ENCODE data around the gene RAPGEF6.
A peak's percentile ranks its signal among the peaks of the same experiment; 100 is the strongest.

RAPGEF6 gene

GRCh38 chr5:131524431-131524830, 110.6 kb downstream of the RAPGEF6 start:
- POLR2A ChIA-PET (ENCODE audit: low non-redundant PET): no interaction called here
- no peak overlapping the region for H3K27ac ChIP-seq
- CTCF ChIA-PET: interaction anchor here (1.0 to 1.3 kb wide), 2 partner anchors 9 to 12 kb away, joined by 3 to 8 read pairs; no protein-coding TSS in a partner anchor
- TF ChIP-seq CTCF (conservative IDR thresholded peaks at IDR 0.05; ENCODE audit: low read depth): no peak
- DNase-seq (ENCODE audit: low spot score): no peak

GRCh38 chr5:131523500-131524185, 111.4 kb downstream of the RAPGEF6 start:
- POLR2A ChIA-PET (ENCODE audit: low non-redundant PET): no interaction called here
- TF ChIP-seq CTCF (conservative IDR thresholded peaks at IDR 0.05; ENCODE audit: low read depth): no peak
- DNase-seq (ENCODE audit: low spot score): no peak
- no peak overlapping the region for H3K27ac ChIP-seq
- CTCF ChIA-PET: interaction anchor here (0.6 to 1.3 kb wide), 3 partner anchors 10 to 65 kb away, joined by 3 to 8 read pairs (median 4); no protein-coding TSS in a partner anchor

- TF ChIP-seq CTCF (conservative IDR thresholded peaks at IDR 0.05; ENCODE audit: low read depth): no peak
- peak; percentile 54 for DNase-seq (ENCODE audit: low spot score)
- H3K27ac ChIP-seq: no peak overlapping the region
- ChIA-PET CTCF (interaction anchor here (0.9 kb wide), 1 partner anchor 9 kb away, joined by 3 read pairs; no protein-coding TSS in a partner anchor), POLR2A (ENCODE audit: low non-redundant PET) (no interaction called here)
Observed at GRCh38 chr5:131521252-131521651, 113.8 kb downstream of the RAPGEF6 start.

- DNase-seq (ENCODE audit: low spot score): no peak
- CTCF ChIA-PET: no interaction called here
- TF ChIP-seq CTCF (conservative IDR thresholded peaks at IDR 0.05; ENCODE audit: low read depth): no peak
- H3K27ac ChIP-seq: no peak overlapping the region
- POLR2A ChIA-PET (ENCODE audit: low non-redundant PET): no interaction called here
Observed at GRCh38 chr5:131515348-131515747, 119.7 kb downstream of the RAPGEF6 start.

GRCh38 chr5:131514316-131515283, 120.4 kb downstream of the RAPGEF6 start:
- DNase-seq (ENCODE audit: low spot score): no peak
- CTCF ChIA-PET: no interaction called here
- TF ChIP-seq CTCF (conservative IDR thresholded peaks at IDR 0.05; ENCODE audit: low read depth): no peak
- H3K27ac ChIP-seq: no peak overlapping the region
- POLR2A ChIA-PET (ENCODE audit: low non-redundant PET): no interaction called here

- TF ChIP-seq CTCF (conservative IDR thresholded peaks at IDR 0.05; ENCODE audit: low read depth): no peak
- H3K27ac ChIP-seq: no peak overlapping the region
- no peak for DNase-seq (ENCODE audit: low spot score)
- CTCF ChIA-PET: no interaction called here
- POLR2A ChIA-PET (ENCODE audit: low non-redundant PET): no interaction called here
Observed at GRCh38 chr5:131513780-131514179, 121.2 kb downstream of the RAPGEF6 start.

Measured in RWPE1 (cell line).